Left lung (tissue), 10 donors: ENCODE measurements around the gene PPP1R13B. TPM values are rescaled to one million over a fixed set of nuclear protein-coding genes. Genes with fewer than 3 reads are reported as not detected.
A peak's percentile ranks its signal among the peaks of the same experiment; 100 is the strongest.

ENCODE experiments used
- ATAC-seq: fragments of 200-7000 bp; cut with Tn5 transposase; one replicate; pipeline ENCODE4 v1.9.1; 2020; ENCODE audit warnings: moderate library complexity
- DNase-seq, 4 donors: peaks; one replicate each; pipeline ENCODE4 v3.0.0-alpha.2; 2013 to 2020
- H3K27ac ChIP-seq, 2 donors: fragments of 200-600 bp; sonication (generic) in 1 of 2; one replicate each; pipeline versions ENCODE4 v1.5.0 to v1.8.0; 2020 to 2021
- H3K27me3 ChIP-seq, 2 donors: fragments of 200-600 bp; sonication (generic) in 1 of 2; one replicate each; pipeline versions ENCODE4 v1.5.0 to v1.8.0; 2020 to 2021
- H3K36me3 ChIP-seq, 2 donors: fragments of 200-600 bp; sonication (generic) in 1 of 2; one replicate each; pipeline versions ENCODE4 v1.5.0 to v1.8.0; 2020 to 2021
- H3K4me1 ChIP-seq, 2 donors: fragments of 200-600 bp; one replicate each; pipeline ENCODE4 v1.8.0; 2021
- H3K4me3 ChIP-seq, 2 donors: fragments of 200-600 bp; sonication (generic) in 1 of 2; one replicate each; pipeline versions ENCODE4 v1.5.0 to v1.8.0; 2020 to 2021; ENCODE audit warnings: mild to moderate bottlenecking in 1 of 2
- H3K9me3 ChIP-seq, 2 donors: fragments of 200-600 bp; sonication (generic) in 1 of 2; one replicate each; pipeline versions ENCODE4 v1.5.0 to v1.8.0; 2020 to 2021
- CTCF ChIP-seq, 2 donors: fragments of 200-600 bp; sonication (generic) in 1 of 2; IDR thresholded peaks; one replicate each; pipeline versions ENCODE4 v1.5.0 to v1.8.0; 2021; ENCODE audit warnings: antibody characterized with exemption in 2 of 2
- intact Hi-C, 2 donors: fragments of 100-400 bp; cut with DNase I; formaldehyde crosslinking; loops; one replicate each; pipeline versions ENCODE4 v1.11.2 to v1.14.2; 2022
- polyA plus RNA-seq, 6 donors: library from polyadenylated mRNA; unstranded; fragments of 120-200 nt; gene quantifications; one replicate each; pipeline ENCODE4 v1.2.1, GENCODE V29; 2013; ENCODE audit not compliant: insufficient read length in 6 of 6
- total RNA-seq, 2 donors: library from RNA; stranded (reverse); fragmentation: NEBNext Ultra II Directional; extraction: Animal tissue kit (Norgen Biotek cat#: 25700); gene quantifications; one replicate each; pipeline ENCODE4 v1.2.1, GENCODE V29; 2021
- donor health status: DM: no; HTN: yes; CAD: no.
- donor health status: DM: no; HTN: no; CAD: no.

PPP1R13B gene
- total and polyA plus RNA-seq, 8 donors, result 48.0 to 86.9 (median 61.7) TPM

DNA sequence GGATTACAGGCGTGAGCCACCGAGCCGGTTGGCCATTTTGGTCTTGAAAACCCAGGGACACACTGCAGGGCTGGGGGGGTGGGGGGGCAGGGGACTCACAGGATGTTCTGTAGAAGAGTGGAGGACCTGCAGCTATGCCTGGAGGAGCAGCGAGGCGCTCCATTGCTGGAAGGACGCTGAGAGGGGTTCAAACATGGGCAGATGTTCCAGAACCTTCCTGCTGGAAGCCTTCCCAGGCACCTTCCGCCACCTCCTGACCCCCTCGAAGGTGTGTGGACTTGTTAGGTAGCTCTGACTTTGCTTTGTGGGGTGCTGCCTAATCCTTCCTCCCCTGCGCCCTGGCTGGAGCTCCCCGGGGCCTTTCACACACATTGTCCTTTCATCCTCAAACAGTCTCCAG is 19.6 kb upstream of the PPP1R13B start:
- H3K27ac ChIP-seq, result no peak overlapping the region
- H3K9me3 ChIP-seq, result no peaks in the 10 kb centered on the region
- H3K36me3 ChIP-seq, result no peaks in the 10 kb centered on the region
- TF ChIP-seq CTCF (IDR thresholded peaks at IDR 0.05), result no peak
- ATAC-seq (no peak), DNase-seq (peak in 1 of 4 donors; percentile 34)
- H3K4me1 ChIP-seq, result peaks cover 4 to 18% of the 10 kb centered on the region in 2 donors
- no peak overlapping the region for H3K4me3 ChIP-seq
- intact Hi-C loops, result no loop called here
- H3K27me3 ChIP-seq, result peaks cover 0 to 8% of the 10 kb centered on the region in 2 donors

GRCh38 chr14:103863245-103863644 is 15.9 kb upstream of the PPP1R13B start:
- Histone ChIP-seq H3K9me3 (no peaks in the 10 kb centered on the region), H3K36me3 (no peaks in the 10 kb centered on the region), H3K27me3 (no peaks in the 10 kb centered on the region), H3K4me1 (peaks cover 0 to 26% of the 10 kb centered on the region in 2 donors), H3K4me3 (no peak overlapping the region), H3K27ac (no peak overlapping the region)
- DNase-seq (peak in 1 of 4 donors; percentile 2), ATAC-seq (no peak)
- intact Hi-C loops, result no loop called here
- TF ChIP-seq CTCF (IDR thresholded peaks at IDR 0.05), result no peak

GRCh38 chr14:103862393-103862782 is 15.0 kb upstream of the PPP1R13B start:
- DNase-seq, result no peak
- H3K27ac ChIP-seq, result no peak overlapping the region
- no peak overlapping the region for H3K4me3 ChIP-seq
- H3K4me1 ChIP-seq, result peaks cover 0 to 18% of the 10 kb centered on the region in 2 donors
- no peaks in the 10 kb centered on the region for H3K9me3 ChIP-seq
- intact Hi-C loops, result no loop called here
- no peaks in the 10 kb centered on the region for H3K27me3 ChIP-seq
- ATAC-seq, result peak; percentile 52
- no peaks in the 10 kb centered on the region for H3K36me3 ChIP-seq
- TF ChIP-seq CTCF (IDR thresholded peaks at IDR 0.05), result no peak

- no peak overlapping the region for H3K27ac ChIP-seq
- H3K4me3 ChIP-seq, result no peak overlapping the region
- DNase-seq (peak in 1 of 4 donors; percentile 15), ATAC-seq (no peak)
- TF ChIP-seq CTCF (IDR thresholded peaks at IDR 0.05), result no peak
- H3K9me3 ChIP-seq, result no peaks in the 10 kb centered on the region
- peaks cover 0 to 16% of the 10 kb centered on the region in 2 donors for H3K4me1 ChIP-seq
- intact Hi-C loops, result no loop called here
- H3K36me3 ChIP-seq, result no peaks in the 10 kb centered on the region
- H3K27me3 ChIP-seq, result no peaks in the 10 kb centered on the region
Measured at GRCh38 chr14:103861413-103862392, 14.3 kb upstream of the PPP1R13B start.

DNA sequence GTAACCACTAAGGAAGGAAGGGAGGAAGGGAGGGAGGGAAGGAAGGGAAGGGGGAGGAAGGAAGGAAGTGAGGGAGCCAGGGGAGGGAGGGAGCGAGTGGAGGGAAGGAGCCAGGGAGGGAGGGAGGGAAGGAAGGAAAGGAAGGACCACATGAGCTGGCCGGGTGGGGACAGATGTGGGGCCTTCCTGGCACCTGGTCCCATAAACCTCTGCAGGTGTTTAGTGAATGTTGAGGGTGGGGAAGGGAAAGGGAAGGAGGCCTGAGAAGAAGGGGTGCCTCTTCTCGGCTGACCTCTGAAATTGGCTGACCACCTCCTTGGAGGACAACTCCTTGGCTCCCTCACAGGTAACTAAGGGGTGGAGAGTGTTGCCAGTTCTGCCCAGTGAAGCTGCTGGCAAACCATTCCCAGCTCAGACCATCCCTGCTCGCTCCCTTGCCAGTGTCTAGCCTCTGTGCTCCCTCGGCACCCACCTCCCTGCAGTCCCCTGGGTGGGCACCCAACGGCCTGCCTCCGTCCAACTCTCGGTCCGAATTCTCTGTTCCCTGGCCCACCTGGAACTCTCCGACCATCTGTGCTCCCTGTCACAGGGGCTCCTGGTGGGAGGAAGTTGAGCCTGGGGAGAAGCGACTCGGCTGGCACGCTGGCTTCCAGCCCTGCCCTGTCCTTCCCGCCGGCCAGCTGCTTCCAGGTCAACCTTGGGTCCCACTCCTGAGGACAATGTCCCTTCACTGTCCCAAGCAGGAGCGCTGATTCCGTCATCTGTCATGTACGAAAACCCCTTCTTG is 12.2 kb upstream of the PPP1R13B start:
- TF ChIP-seq CTCF (IDR thresholded peaks at IDR 0.05), result no peak
- Histone ChIP-seq H3K27me3 (no peaks in the 10 kb centered on the region), H3K9me3 (no peaks in the 10 kb centered on the region), H3K4me3 (no peak overlapping the region), H3K27ac (peak overlapping the region in 1 of 2 donors; percentile 31), H3K4me1 (peaks cover 8 to 28% of the 10 kb centered on the region in 2 donors), H3K36me3 (no peaks in the 10 kb centered on the region)
- ATAC-seq (no peak), DNase-seq (peak in 1 of 4 donors; percentile 65)
- intact Hi-C loops, result no loop called here
